Measurements from ENCODE around the gene AFF4.

AFF4 gene

GRCh38 chr5:132829742-132830435 is 133.5 kb downstream of the AFF4 start:
- peak; percentile 39 to 66 for DNase-seq (ENCODE audit: low read depth in 1 of 2, low spot score in 1 of 2)

GRCh38 chr5:132828846-132829494 is 134.5 kb downstream of the AFF4 start:
- no peak for DNase-seq (ENCODE audit: low read depth in 1 of 2, low spot score in 1 of 2)

- no peak for DNase-seq (ENCODE audit: low read depth in 1 of 2, low spot score in 1 of 2)
Observed at GRCh38 chr5:132827943-132828673, 135.3 kb downstream of the AFF4 start.

- no peak for DNase-seq (ENCODE audit: low read depth in 1 of 2, low spot score in 1 of 2)
Observed at GRCh38 chr5:132826424-132827082, 136.9 kb downstream of the AFF4 start.

- DNase-seq (ENCODE audit: low read depth in 1 of 2, low spot score in 1 of 2): no peak
Observed at GRCh38 chr5:132825834-132826391, 137.5 kb downstream of the AFF4 start.
